IPS-18a (cell line): ENCODE results near the gene RGS11.

Experiments
- H3K27ac ChIP-seq: one replicate; pipeline ENCODE4 v1.5.1; 2013; ENCODE audit warnings: low read length
- H3K27me3 ChIP-seq: one replicate; pipeline ENCODE4 v1.6.1; 2013; ENCODE audit warnings: mild to moderate bottlenecking, low read length; ENCODE audit not compliant: control insufficient read depth, insufficient read depth
- H3K36me3 ChIP-seq: one replicate; pipeline ENCODE4 v1.6.1; 2013; ENCODE audit warnings: low read depth, low read length; ENCODE audit not compliant: control insufficient read depth
- H3K4me1 ChIP-seq: one replicate; pipeline ENCODE4 v1.6.1; 2013; ENCODE audit warnings: low read depth, low read length; ENCODE audit not compliant: control insufficient read depth
- H3K4me3 ChIP-seq: one replicate; pipeline ENCODE4 v1.5.1; 2013; ENCODE audit warnings: low read length
- H3K9ac ChIP-seq: one replicate; pipeline ENCODE4 v1.6.1; 2013; ENCODE audit warnings: mild to moderate bottlenecking, low read length, moderate library complexity
- H3K9me3 ChIP-seq: one replicate; pipeline ENCODE4 v1.6.1; 2013; ENCODE audit warnings: low read depth, low read length; ENCODE audit not compliant: control insufficient read depth

RGS11 gene

GRCh38 chr16:284204-285120 lies 8.7 kb upstream of the RGS11 start:
- Histone ChIP-seq H3K27ac (no peak overlapping the region), H3K4me1 (no peaks in the 10 kb centered on the region), H3K4me3 (no peak overlapping the region)

GRCh38 chr16:283033-283805 lies 7.5 kb upstream of the RGS11 start, which contains the start of gene PDIA2:
Gene PDIA2 (plus strand): TSS chr16:283164. CDS start chr16:283170, 6 bp downstream.
- H3K27ac ChIP-seq = no peak within 1 kb of the TSS
- H3K9ac ChIP-seq = no peak within 1 kb of the TSS
- no peaks in the 10 kb centered on the region for H3K4me1 ChIP-seq
- H3K4me3 ChIP-seq = no peak within 1 kb of the TSS
- peaks cover 34% of the 10 kb centered on the region for H3K27me3 ChIP-seq
- H3K9me3 ChIP-seq = no peaks in the 10 kb centered on the region
- H3K36me3 ChIP-seq = peaks cover 6% of the 10 kb centered on the region

More at GRCh38 chr16:284204-285120, 8.7 kb upstream of the RGS11 start:
- Histone ChIP-seq H3K27me3 (peaks cover 22% of the 10 kb centered on the region), H3K9ac (no peak overlapping the region), H3K9me3 (no peaks in the 10 kb centered on the region), H3K36me3 (peaks cover 7% of the 10 kb centered on the region)

GRCh38 chr16:282491-282890 lies 6.7 kb upstream of the RGS11 start:
- Histone ChIP-seq H3K4me1 (no peaks in the 10 kb centered on the region), H3K27me3 (peaks cover 35% of the 10 kb centered on the region), H3K4me3 (no peak overlapping the region), H3K27ac (no peak overlapping the region), H3K36me3 (no peaks in the 10 kb centered on the region), H3K9ac (no peak overlapping the region), H3K9me3 (no peaks in the 10 kb centered on the region)

GRCh38 chr16:281660-282255 lies 6.0 kb upstream of the RGS11 start:
- H3K36me3 ChIP-seq = no peaks in the 10 kb centered on the region
- peaks cover 39% of the 10 kb centered on the region for H3K27me3 ChIP-seq
- no peaks in the 10 kb centered on the region for H3K9me3 ChIP-seq
- H3K27ac ChIP-seq = no peak overlapping the region
- H3K9ac ChIP-seq = no peak overlapping the region
- H3K4me3 ChIP-seq = no peak overlapping the region
- no peaks in the 10 kb centered on the region for H3K4me1 ChIP-seq

GRCh38 chr16:280991-281659 lies 5.4 kb upstream of the RGS11 start:
- Histone ChIP-seq H3K36me3 (no peaks in the 10 kb centered on the region), H3K27ac (no peak overlapping the region), H3K27me3 (peaks cover 45% of the 10 kb centered on the region), H3K4me3 (peak overlapping the region; percentile 33), H3K4me1 (no peaks in the 10 kb centered on the region), H3K9ac (no peak overlapping the region), H3K9me3 (no peaks in the 10 kb centered on the region)

- peak within 1 kb of the TSS; percentile 33 for H3K4me3 ChIP-seq
- H3K9me3 ChIP-seq = no peaks in the 10 kb centered on the region
- H3K36me3 ChIP-seq = no peaks in the 10 kb centered on the region
- peaks cover 49% of the 10 kb centered on the region for H3K27me3 ChIP-seq
- no peak within 1 kb of the TSS for H3K9ac ChIP-seq
- no peaks in the 10 kb centered on the region for H3K4me1 ChIP-seq
- no peak within 1 kb of the TSS for H3K27ac ChIP-seq
Observed at GRCh38 chr16:280552-280951, 4.8 kb upstream of the RGS11 start, which contains the start of gene ARHGDIG. Gene ARHGDIG (plus strand): TSS chr16:280591. CDS start chr16:280681, 90 bp downstream.

GRCh38 chr16:280005-280460 lies 4.3 kb upstream of the RGS11 start:
- no peak overlapping the region for H3K9ac ChIP-seq
- H3K27me3 ChIP-seq = peaks cover 53% of the 10 kb centered on the region
- H3K4me1 ChIP-seq = no peaks in the 10 kb centered on the region

GRCh38 chr16:279531-279930 lies 3.8 kb upstream of the RGS11 start:
- Histone ChIP-seq H3K27me3 (peaks cover 58% of the 10 kb centered on the region), H3K9ac (no peak overlapping the region), H3K27ac (no peak overlapping the region), H3K36me3 (no peaks in the 10 kb centered on the region), H3K9me3 (no peaks in the 10 kb centered on the region), H3K4me1 (no peaks in the 10 kb centered on the region), H3K4me3 (no peak overlapping the region)

More at GRCh38 chr16:280005-280460, 4.3 kb upstream of the RGS11 start:
- Histone ChIP-seq H3K27ac (no peak overlapping the region), H3K36me3 (no peaks in the 10 kb centered on the region), H3K4me3 (peak overlapping the region; percentile 30), H3K9me3 (no peaks in the 10 kb centered on the region)

GRCh38 chr16:278863-279366 lies 3.2 kb upstream of the RGS11 start:
- peaks cover 63% of the 10 kb centered on the region for H3K27me3 ChIP-seq
- H3K4me1 ChIP-seq = no peaks in the 10 kb centered on the region

GRCh38 chr16:276426-277077 lies 808 bp upstream of the RGS11 start:
- Histone ChIP-seq H3K36me3 (no peaks in the 10 kb centered on the region), H3K4me1 (no peaks in the 10 kb centered on the region), H3K9ac (no peak overlapping the region), H3K4me3 (no peak overlapping the region), H3K27ac (no peak overlapping the region), H3K27me3 (peaks cover 57% of the 10 kb centered on the region), H3K9me3 (no peaks in the 10 kb centered on the region)

More at GRCh38 chr16:278863-279366, 3.2 kb upstream of the RGS11 start:
- H3K4me3 ChIP-seq = no peak overlapping the region
- H3K27ac ChIP-seq = no peak overlapping the region
- H3K36me3 ChIP-seq = no peaks in the 10 kb centered on the region
- H3K9ac ChIP-seq = no peak overlapping the region
- H3K9me3 ChIP-seq = no peaks in the 10 kb centered on the region
